Measurements from ENCODE around the gene CDC42BPB.

The CDC42BPB gene

DNA sequence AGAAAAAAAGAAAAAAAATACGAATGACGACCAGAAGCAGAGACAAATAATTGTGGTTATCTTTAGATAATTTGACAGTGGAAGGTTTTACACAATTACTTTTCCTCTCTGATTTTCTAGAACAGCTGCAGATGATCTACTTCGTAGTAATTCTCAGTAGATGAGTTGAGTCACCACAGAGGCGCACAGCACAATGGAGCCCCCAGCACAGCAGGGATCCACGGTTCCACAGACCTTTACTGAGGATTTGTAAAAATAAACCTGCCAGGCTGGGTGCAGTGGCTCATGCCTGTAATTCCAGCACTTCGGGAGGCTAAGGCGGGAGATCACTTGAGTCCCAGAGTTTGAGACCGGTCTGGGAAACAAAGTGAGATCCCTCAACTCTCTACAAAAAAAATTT is 105.5 kb downstream of the CDC42BPB start:
- Histone ChIP-seq H3K4me3 (ENCODE audit: low read depth in 1 of 2, low read length in 2 of 2) (no peak overlapping the region), H2AFZ (ENCODE audit: low read depth, low read length) (no peak overlapping the region), H3K36me3 (ENCODE audit: insufficient read depth, low read length) (no peaks in the 10 kb centered on the region), H3K4me1 (ENCODE audit: insufficient read depth, low read length) (peaks cover 8% of the 10 kb centered on the region), H3K79me2 (ENCODE audit: insufficient read depth, low read length) (no peaks in the 10 kb centered on the region), H3K4me2 (ENCODE audit: insufficient read depth, low read length) (no peak overlapping the region), H3K9ac (ENCODE audit: low read depth, low read length) (no peak overlapping the region), H4K20me1 (ENCODE audit: insufficient read depth, low read length) (no peaks in the 10 kb centered on the region), H3K9me3 (ENCODE audit: insufficient read depth, low read length, severe bottlenecking) (no peaks in the 10 kb centered on the region), H3K27me3 (ENCODE audit: insufficient read depth, low read length, poor library complexity) (peaks cover 2% of the 10 kb centered on the region), H3K27ac (ENCODE audit: low read length) (no peak overlapping the region)
- no peak for DNase-seq
- no peak for ATAC-seq (ENCODE audit: insufficient read depth, low read depth)
- no peak for TF ChIP-seq EZH2 (IDR thresholded peaks at IDR 0.05; ENCODE audit: borderline replicate concordance, low read depth, low read length, severe bottlenecking)
- TF ChIP-seq CTCF (IDR thresholded peaks at IDR 0.05; ENCODE audit: borderline replicate concordance, extremely low read depth, low read length, poor library complexity, severe bottlenecking), result no peak

DNA sequence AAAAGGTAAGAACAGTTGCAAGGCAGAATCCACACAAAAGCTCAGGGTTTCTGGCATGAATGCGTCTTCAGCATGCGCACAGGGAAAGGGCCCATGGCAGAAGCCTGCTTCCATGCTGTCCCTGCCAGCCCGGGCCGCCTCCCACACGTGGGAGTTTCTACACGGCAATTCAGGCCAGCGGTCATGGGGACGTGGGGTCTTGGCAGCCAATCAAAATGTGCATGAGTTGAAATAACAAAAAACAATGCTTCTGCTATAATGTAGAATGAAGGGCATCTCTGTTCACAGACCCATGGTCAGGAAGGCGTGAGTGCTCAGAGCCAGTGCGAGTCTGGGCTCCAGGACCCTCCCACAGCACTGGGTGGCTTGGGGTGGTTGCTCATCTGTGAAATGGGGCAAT is 106.3 kb downstream of the CDC42BPB start:
- no peaks in the 10 kb centered on the region for H3K9me3 ChIP-seq (ENCODE audit: insufficient read depth, low read length, severe bottlenecking)
- H3K27ac ChIP-seq (ENCODE audit: low read length), result no peak overlapping the region
- no peak for TF ChIP-seq EZH2 (IDR thresholded peaks at IDR 0.05; ENCODE audit: borderline replicate concordance, low read depth, low read length, severe bottlenecking)
- no peak for TF ChIP-seq CTCF (IDR thresholded peaks at IDR 0.05; ENCODE audit: borderline replicate concordance, extremely low read depth, low read length, poor library complexity, severe bottlenecking)
- DNase-seq (no peak), ATAC-seq (ENCODE audit: insufficient read depth, low read depth) (no peak)
- no peaks in the 10 kb centered on the region for H3K79me2 ChIP-seq (ENCODE audit: insufficient read depth, low read length)
- no peaks in the 10 kb centered on the region for H3K36me3 ChIP-seq (ENCODE audit: insufficient read depth, low read length)
- H3K9ac ChIP-seq (ENCODE audit: low read depth, low read length), result no peak overlapping the region
- H3K4me1 ChIP-seq (ENCODE audit: insufficient read depth, low read length), result peaks cover 8% of the 10 kb centered on the region
- H3K27me3 ChIP-seq (ENCODE audit: insufficient read depth, low read length, poor library complexity), result peaks cover 2% of the 10 kb centered on the region
- no peak overlapping the region for H3K4me2 ChIP-seq (ENCODE audit: insufficient read depth, low read length)
- H2AFZ ChIP-seq (ENCODE audit: low read depth, low read length), result no peak overlapping the region
- no peaks in the 10 kb centered on the region for H4K20me1 ChIP-seq (ENCODE audit: insufficient read depth, low read length)
- no peak overlapping the region for H3K4me3 ChIP-seq (ENCODE audit: low read depth in 1 of 2, low read length in 2 of 2)

GRCh38 chr14:102949801-102950451 is 107.4 kb downstream of the CDC42BPB start:
- Histone ChIP-seq H3K9me3 (ENCODE audit: insufficient read depth, low read length, severe bottlenecking) (no peaks in the 10 kb centered on the region), H3K27me3 (ENCODE audit: insufficient read depth, low read length, poor library complexity) (no peaks in the 10 kb centered on the region), H2AFZ (ENCODE audit: low read depth, low read length) (no peak overlapping the region), H3K4me2 (ENCODE audit: insufficient read depth, low read length) (no peak overlapping the region), H3K4me1 (ENCODE audit: insufficient read depth, low read length) (peaks cover 8% of the 10 kb centered on the region), H3K79me2 (ENCODE audit: insufficient read depth, low read length) (no peaks in the 10 kb centered on the region), H3K9ac (ENCODE audit: low read depth, low read length) (no peak overlapping the region), H3K27ac (ENCODE audit: low read length) (no peak overlapping the region), H4K20me1 (ENCODE audit: insufficient read depth, low read length) (no peaks in the 10 kb centered on the region), H3K4me3 (ENCODE audit: low read depth in 1 of 2, low read length in 2 of 2) (no peak overlapping the region), H3K36me3 (ENCODE audit: insufficient read depth, low read length) (no peaks in the 10 kb centered on the region)
- no peak for DNase-seq
- ATAC-seq (ENCODE audit: insufficient read depth, low read depth), result no peak
- TF ChIP-seq CTCF (IDR thresholded peaks at IDR 0.05; ENCODE audit: borderline replicate concordance, extremely low read depth, low read length, poor library complexity, severe bottlenecking) (no peak), EZH2 (IDR thresholded peaks at IDR 0.05; ENCODE audit: borderline replicate concordance, low read depth, low read length, severe bottlenecking) (no peak)

All from DND-41 (cell line).